ENCODE measurements around the gene RHOB. TPM values are rescaled to one million over a fixed set of nuclear protein-coding genes. Genes with fewer than 3 reads are reported as not detected.

RHOB gene
- total RNA-seq, 2 donors from 2014 or later: 376 to 784 TPM

- TF ChIP-seq POLR2A (IDR thresholded peaks at IDR 0.05) (no peak), CTCF (IDR thresholded peaks at IDR 0.05) (no peak)
- no peaks in the 10 kb centered on the region for H3K36me3 ChIP-seq (replicated peaks in 1 of 2; ENCODE audit: insufficient read depth in 1 of 2, low read depth in 2 of 2)
- H3K4me1 ChIP-seq: peaks cover 14% of the 10 kb centered on the region
- no peak overlapping the region for H3K27ac ChIP-seq
- intact Hi-C loops (cut with DNase I): no loop called here
- DNase-seq (peak in 2 of 4 donors; percentile 1 to 4), ATAC-seq (no peak)
- no peaks in the 10 kb centered on the region for H3K27me3 ChIP-seq
- 78 to 91% methylated on average over 7 of the region's 7 CpGs for WGBS, 2 donors
- H3K4me3 ChIP-seq: no peak overlapping the region
- no peaks in the 10 kb centered on the region for H3K9me3 ChIP-seq
These were observed 7.4 kb downstream of the RHOB start for GRCh38 chr2:20454036-20454981.

GRCh38 chr2:20455076-20455587 lies 8.3 kb downstream of the RHOB start:
- TF ChIP-seq POLR2A (IDR thresholded peaks at IDR 0.05): no peak
- TF ChIP-seq CTCF (IDR thresholded peaks at IDR 0.05): no peak
- no peaks in the 10 kb centered on the region for H3K9me3 ChIP-seq
- DNase-seq (peak in 2 of 4 donors; percentile 3 to 7), ATAC-seq (no peak)
- H3K36me3 ChIP-seq (replicated peaks in 1 of 2; ENCODE audit: insufficient read depth in 1 of 2, low read depth in 2 of 2): no peaks in the 10 kb centered on the region
- intact Hi-C loops (cut with DNase I): no loop called here
- WGBS, 2 donors: 76 to 82% methylated on average over 3 of the region's 3 CpGs
- H3K27me3 ChIP-seq: no peaks in the 10 kb centered on the region
- H3K27ac ChIP-seq: no peak overlapping the region
- peaks cover 6% of the 10 kb centered on the region for H3K4me1 ChIP-seq
- H3K4me3 ChIP-seq: no peak overlapping the region

GRCh38 chr2:20456116-20456571 lies 9.3 kb downstream of the RHOB start:
- ATAC-seq: no peak
- Histone ChIP-seq H3K27me3 (no peaks in the 10 kb centered on the region), H3K4me3 (no peak overlapping the region), H3K27ac (no peak overlapping the region), H3K4me1 (no peaks in the 10 kb centered on the region), H3K9me3 (no peaks in the 10 kb centered on the region), H3K36me3 (replicated peaks in 1 of 2; ENCODE audit: insufficient read depth in 1 of 2, low read depth in 2 of 2) (no peaks in the 10 kb centered on the region)
- no peak for DNase-seq
- intact Hi-C loops (cut with DNase I): no loop called here
- TF ChIP-seq CTCF (IDR thresholded peaks at IDR 0.05) (no peak), POLR2A (IDR thresholded peaks at IDR 0.05) (no peak)

- WGBS, 2 donors: 72 to 75% methylated on average over 3 of the region's 3 CpGs
- TF ChIP-seq POLR2A (IDR thresholded peaks at IDR 0.05) (no peak), CTCF (IDR thresholded peaks at IDR 0.05) (no peak)
- H3K27ac ChIP-seq: no peak overlapping the region
- no peaks in the 10 kb centered on the region for H3K4me1 ChIP-seq
- no peaks in the 10 kb centered on the region for H3K36me3 ChIP-seq (replicated peaks in 1 of 2; ENCODE audit: insufficient read depth in 1 of 2, low read depth in 2 of 2)
- no peaks in the 10 kb centered on the region for H3K27me3 ChIP-seq
- DNase-seq: no peak
- ATAC-seq: no peak
- H3K9me3 ChIP-seq: no peaks in the 10 kb centered on the region
- H3K4me3 ChIP-seq: no peak overlapping the region
- intact Hi-C loops (cut with DNase I): no loop called here
These were observed 10.0 kb downstream of the RHOB start for GRCh38 chr2:20456636-20457426.

All from body of pancreas (tissue), 4 donors.